NCI-H1436 treated with DMSO at 0.1 percent for 48 hours (cell line): ENCODE measurements around the gene SUSD2.
"Not testable (repeated sequence)": the region's sequence is repeated elsewhere in the genome, so short reads cannot be mapped to it uniquely, and the experiment has no call there.

Source experiments
- DNase-seq: peaks from one replicate; lab custom pipeline; 2025; lab: John Stamatoyannopoulos, UW

Gene SUSD2, protein sequence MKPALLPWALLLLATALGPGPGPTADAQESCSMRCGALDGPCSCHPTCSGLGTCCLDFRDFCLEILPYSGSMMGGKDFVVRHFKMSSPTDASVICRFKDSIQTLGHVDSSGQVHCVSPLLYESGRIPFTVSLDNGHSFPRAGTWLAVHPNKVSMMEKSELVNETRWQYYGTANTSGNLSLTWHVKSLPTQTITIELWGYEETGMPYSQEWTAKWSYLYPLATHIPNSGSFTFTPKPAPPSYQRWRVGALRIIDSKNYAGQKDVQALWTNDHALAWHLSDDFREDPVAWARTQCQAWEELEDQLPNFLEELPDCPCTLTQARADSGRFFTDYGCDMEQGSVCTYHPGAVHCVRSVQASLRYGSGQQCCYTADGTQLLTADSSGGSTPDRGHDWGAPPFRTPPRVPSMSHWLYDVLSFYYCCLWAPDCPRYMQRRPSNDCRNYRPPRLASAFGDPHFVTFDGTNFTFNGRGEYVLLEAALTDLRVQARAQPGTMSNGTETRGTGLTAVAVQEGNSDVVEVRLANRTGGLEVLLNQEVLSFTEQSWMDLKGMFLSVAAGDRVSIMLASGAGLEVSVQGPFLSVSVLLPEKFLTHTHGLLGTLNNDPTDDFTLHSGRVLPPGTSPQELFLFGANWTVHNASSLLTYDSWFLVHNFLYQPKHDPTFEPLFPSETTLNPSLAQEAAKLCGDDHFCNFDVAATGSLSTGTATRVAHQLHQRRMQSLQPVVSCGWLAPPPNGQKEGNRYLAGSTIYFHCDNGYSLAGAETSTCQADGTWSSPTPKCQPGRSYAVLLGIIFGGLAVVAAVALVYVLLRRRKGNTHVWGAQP

DNA sequence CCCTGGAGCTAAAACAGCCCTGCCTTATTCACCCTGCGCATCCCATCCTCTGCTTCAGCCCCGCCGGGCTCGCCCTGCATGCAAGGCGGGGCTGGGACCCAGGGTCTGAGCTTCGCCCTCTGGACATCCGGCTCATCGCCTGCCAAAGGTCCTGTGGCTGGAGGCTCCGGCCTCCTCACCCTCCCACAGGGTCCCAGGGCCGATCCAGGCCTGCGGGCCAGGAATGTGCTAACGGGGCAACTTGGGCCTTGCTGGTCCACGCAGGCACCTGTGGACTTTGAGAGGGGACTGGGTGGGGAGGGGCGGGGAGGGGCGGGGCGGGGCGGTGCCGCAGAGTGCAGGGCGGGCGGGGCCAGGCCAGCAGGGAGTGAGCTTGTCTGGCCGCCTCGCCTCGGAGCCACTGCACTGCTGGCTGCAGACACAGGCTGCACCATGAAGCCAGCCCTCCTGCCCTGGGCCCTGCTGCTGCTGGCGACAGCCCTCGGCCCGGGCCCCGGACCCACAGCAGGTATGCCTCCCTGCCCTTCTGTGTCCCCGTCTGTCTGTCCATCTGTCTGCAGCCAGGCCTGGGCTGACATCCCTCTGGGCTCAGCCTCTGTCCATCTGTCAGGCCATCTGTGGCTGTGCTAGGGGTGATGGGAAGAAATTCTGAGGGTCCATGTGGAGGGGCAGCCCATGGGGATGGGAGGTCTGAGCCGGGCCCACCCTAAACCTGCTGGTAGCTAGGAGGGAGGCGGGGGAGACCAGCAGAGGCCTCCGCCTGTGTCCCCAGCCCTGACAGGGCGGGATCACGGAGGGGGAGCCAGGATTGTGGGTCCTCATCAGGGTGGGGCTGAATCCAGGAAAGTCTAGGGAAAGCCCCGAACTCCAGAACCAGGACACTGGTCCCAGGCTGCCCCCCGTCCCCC lies at the start of gene SUSD2:
Gene SUSD2, plus strand, starts transcription at position 400 of the 908 bp plus-strand sequence. Its CDS starts 33 bp downstream, at position 433.
- no peak for DNase-seq

DNA sequence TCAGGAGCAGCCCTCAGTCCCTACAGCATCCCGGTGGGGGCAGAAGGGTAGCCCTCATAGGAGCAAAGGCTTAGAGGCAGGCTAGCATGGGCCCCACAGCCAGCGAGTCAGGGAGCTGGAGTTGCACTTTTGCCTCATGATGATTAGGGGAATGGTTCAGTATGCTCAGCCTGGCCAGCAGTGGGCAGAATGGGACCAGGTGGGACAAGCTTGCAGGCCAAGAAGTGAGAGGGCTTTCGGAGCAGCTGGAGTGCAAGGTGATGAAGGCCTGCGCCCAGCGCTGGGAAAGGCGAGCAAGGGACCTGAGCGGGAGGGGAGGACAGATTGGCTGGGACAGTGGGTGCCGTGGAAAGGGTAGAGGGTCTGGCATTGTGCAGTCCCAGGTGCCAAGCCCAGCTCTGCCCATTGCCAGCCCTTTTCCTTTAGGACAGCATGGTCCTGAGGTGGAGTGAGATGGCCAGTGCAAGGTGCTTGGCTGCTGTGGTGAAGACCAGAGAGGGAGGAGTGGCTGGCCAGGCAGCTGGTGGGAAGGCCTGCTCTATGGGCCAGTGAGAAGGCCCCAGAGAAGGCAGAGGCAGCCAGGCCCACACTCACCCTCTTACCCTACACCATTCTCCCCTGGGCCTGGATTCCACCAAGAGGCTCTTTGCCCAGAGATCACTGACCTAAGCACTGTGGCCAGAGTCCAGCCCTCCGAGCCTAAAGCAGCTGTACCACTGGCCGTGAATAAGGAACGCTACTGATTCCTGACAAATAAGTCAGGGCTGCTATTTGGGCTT lies 47.9 kb upstream of the SUSD2 start:
- DNase-seq: no peak

DNA sequence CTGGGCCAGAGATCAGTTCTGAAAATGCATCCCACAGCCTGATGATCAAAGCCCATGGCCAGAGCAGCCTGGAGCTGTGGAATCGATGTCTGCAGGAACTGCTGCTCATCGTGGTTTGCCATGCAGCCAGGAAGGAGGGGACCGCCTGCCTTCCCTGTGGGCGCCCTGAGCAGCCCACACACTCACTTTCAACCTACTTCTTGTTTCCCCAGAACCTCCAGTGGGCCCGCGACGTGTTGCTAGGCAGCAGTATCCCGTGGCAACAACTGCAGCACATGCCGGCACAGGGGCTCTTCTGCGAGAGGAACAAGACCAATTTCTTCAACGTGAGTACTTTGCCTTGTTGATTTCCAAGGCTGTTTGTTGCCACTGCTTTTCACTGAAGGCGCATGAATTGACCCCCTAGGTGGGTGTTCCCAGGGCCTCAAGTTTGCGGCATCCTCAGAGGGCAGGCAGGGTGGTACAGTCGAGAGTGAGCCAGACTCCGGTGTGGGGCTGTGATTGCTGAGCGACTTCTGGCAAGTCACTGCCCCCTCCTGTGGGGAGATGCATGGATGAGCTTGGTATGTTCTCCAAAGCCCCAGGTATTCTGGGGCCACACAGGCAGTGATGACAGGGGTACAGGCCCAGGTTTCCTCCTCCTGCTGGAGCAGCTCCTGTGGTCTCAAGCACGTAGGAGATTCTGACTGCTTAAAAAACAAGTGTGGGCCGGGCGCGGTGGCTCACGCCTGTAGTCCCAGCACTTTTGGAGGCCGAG lies 47.0 kb upstream of the SUSD2 start:
- no peak for DNase-seq

DNA sequence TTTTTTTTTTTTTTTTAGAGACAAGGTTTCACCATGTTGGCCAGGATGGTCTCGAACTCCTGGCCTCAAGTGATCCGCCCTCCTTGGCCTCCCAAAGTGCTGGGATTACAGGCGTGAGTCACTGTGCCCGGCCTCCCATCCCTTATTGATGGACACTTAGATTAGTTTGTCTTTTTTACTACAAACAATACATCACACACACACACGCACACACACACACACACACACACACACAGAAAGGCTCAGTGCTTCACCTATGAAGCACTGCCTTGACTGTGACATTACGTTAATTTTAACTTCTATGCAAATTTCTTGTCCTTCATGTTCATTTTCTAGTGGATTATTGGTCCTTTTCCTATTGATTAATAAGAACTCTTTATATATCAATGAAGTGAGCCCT lies 44.8 kb upstream of the SUSD2 start:
- not testable (repeated sequence) for DNase-seq

DNA sequence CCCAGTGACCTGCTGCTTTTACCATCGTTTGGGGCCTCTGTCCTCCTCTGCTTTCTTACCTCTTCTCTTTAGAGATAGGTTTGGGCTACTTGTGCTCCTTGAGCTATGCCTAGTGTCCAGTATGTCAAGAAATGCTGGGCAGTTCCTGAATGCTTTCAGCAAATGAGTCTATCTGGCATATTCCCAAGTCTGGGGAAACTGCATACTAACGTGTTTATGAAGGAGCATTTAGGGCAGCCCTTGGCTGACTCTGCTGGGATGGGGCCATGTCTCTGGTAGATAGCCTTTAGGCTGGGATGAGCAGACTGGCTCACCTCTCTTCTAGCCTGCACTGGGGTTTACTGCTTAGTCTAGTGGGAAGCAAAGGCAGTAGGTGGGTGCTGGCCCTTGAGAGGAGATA lies 43.7 kb upstream of the SUSD2 start:
- DNase-seq: no peak

DNA sequence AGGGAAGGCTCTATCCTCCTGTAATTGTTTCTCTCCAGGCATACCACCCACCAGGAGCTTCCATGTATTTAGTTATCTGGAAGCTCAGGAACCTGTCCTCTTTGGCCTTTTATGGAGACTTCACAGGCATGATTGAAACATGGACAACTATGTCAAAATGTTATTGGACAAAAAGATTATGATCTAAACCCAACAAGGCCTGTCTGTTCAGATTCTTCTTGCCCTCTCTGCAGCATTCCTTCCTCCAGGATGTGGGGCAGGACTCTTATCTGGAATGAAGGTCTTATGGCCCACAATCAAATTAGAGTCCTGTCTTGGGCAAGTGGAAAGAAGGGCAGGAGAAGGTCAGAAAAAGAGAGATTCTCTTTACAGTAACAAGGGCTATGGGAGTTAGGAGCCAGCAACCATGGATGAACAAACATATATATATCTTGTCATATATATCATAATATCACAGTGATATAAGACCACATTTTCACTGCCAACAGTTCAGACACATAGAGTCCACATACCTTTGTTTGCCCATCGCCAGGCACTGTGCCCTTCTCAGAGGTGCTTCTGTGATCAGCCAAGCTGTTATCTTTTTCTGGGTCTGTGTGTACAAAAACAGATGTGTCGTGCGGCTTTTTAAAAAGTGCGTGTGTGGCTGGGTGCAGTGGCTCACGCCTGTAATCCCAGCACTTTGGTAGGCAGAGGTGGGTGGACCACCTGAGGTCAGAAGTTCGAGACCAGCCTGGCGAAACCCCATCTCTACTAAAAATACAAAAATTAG lies 42.5 kb upstream of the SUSD2 start:
- no peak for DNase-seq

DNA sequence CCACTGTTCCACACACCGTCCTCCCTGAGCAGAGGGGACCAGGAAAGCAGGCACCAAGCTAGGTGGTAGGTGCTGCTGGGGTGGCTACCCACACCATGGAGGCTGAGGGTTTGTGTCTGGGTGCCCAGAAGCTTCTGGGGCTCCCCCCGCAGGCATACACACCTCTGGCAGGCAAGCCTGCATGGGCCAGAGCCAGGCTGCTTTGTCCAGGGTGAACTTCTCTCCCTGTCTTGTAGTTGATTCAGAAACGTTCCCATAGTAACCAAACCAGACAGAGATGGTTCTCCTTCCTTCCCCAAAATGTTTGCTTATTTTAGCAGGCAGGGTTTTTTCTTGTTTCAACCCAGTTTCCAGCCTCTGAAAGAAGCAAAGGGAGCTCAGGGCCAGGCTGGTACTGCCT lies 40.9 kb upstream of the SUSD2 start:
- no peak for DNase-seq

DNA sequence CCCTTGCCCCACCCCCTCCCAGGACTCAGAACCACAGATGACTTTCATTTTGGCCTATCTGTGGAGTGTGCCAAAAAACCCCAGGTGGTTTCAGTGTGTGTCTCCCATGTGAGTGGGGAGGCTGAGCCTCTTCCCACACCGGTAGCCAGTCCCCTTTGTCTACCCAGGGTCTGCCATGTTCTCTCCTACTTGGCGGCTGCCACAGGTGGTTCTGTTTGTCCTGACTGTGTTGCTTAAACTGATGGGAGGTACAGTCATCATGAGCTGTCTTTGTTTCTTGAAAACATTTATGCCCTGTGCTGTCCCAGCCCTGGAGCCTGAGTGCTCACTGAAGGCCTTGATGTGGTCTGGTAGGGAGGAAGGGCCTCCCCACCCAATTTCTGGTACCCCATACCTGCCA lies 39.7 kb upstream of the SUSD2 start:
- no peak for DNase-seq

DNA sequence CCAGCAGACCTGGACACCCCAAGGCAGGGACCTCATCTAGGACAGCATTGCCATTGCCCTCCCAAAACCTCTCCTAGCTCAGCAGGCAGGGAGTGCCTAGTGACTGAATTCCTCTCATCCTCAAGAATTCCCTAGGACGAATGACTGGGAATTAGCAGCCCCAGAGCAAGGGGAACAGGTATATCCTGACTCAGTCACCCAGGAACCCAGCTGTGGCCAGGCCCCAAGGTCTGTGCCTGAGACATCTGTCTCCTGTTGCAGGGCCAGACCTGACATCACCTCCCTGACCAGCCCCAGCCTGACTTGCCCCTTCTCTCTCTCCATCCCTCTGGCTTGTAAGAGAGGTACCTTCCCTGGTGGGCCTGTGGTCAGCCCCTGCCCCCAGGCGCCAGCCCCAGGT lies 39.0 kb upstream of the SUSD2 start:
- no peak for DNase-seq

DNA sequence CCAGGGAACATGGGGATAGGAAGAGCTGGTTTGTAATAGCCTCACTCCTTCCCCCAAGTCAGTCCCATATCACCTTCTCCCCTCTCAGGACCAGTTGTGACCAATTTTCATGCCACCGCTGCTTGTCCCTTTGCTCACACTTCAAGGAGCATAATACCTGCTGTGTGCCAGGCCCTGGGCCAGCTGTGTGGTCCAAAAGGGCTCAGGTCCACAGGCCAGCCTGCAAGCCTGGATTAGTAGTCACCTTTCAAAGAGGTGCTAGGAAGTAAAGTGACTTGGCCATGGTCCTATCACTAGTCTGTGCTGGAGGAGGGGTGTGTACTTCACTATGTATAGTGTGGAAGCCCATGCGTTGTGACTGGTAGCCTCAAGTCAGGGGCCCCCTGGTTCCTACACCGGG lies 38.5 kb upstream of the SUSD2 start:
- no peak for DNase-seq

DNA sequence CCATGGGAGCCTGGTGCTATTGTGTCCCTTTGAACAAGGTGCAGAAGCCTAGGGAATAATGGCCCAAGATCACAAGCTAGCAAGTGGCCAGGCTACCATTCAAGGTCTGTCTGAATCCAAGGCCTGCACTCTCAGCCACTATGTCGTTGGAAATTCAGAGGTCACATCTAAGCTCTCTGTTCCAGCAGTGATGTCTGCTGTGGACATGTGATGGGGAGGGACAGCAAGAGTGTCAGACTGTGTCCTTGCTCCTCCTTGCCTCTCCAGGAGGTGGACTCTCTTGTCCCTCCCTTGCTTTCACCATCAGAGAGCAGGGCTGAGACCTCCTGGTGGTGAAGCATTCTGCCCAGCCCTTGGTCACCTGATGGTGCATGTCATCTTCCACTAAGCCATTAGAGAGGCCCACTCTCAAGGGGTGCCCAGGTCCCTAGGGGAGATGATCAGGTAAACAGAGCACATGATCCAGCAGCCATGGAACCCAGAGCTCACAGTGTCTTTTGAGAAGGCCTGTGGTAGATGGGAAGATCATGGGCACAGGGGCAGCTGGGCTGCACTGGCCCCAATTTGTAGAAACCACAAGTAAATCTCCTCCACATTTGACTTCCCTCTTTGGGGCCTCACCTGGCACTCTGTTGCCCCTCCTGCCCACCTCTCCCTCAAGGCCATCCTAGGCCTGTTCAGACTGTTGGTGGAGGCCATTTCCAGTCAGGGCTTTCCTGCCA lies 37.1 kb upstream of the SUSD2 start:
- DNase-seq: no peak

DNA sequence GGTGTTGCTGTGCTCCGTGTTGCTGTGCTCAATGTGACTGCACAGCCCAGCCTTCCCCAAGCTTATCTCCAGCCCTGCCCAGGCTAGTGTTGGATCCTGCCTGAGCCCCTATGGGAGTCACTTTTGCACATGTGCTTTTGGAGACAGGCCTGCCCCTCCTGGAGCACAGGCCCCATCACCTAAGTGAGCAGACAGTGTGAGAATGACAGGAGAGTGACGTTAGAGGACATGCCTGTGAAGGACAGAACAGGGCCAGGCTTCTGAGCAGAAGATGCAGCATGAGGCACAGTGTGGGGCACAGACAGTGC lies 36.6 kb upstream of the SUSD2 start:
- DNase-seq: no peak

DNA sequence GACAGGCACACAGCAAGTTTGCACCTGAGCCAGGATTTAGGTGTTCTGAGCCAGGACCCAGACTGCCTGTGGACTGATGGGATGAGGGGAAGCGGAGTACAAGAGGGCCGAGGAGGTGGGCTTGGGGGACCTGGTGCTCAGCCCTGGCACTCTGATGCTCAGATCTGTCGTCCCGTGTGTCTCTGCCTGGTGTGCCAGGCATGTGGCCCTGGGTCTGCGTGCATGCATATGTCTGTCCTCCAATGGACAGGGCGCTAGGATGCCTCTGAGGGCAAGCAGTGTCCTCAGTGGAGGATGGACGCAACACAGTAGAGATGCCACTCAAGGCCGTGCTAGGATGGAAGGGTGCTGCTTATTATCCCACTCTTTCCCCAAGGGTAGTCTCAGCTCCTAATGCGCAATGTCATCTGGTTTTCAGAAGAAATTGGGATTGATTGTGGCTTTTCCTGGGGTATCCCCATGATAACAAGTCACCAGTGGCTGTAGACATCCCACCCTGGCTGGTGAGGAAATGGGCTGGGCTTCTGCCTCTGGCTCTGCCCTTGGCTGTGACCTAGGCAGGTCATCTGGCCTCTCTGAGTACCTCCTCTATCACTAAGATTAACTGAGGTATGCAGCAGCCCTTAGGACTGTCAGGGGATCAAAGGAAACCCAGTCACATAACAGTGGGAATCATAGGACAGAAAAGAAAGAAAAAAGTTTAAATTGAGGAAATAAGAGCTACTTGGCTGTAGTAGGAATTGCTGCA lies 35.7 kb upstream of the SUSD2 start:
- DNase-seq: no peak

DNA sequence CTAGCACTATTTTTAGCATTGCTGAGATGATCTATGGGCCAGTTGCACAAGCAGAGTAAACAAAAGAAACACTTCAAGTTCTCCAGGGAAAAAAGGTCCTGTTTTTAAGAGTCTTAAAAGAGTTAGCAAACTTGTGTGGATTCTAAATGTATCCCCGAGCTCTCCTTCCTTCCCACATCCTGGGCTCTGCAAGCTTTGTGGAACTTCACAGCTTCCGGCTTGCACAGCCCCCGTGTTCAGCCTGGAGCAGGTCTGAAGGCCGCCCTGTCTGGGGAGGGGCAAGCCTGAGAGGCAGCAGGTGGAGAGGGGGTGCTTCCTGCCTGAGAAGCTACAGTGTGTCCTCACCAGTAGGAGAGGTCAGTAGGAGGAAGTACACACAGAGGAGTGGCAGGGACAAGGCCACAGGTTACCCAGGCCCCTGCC lies 35.1 kb upstream of the SUSD2 start:
- DNase-seq: no peak

DNA sequence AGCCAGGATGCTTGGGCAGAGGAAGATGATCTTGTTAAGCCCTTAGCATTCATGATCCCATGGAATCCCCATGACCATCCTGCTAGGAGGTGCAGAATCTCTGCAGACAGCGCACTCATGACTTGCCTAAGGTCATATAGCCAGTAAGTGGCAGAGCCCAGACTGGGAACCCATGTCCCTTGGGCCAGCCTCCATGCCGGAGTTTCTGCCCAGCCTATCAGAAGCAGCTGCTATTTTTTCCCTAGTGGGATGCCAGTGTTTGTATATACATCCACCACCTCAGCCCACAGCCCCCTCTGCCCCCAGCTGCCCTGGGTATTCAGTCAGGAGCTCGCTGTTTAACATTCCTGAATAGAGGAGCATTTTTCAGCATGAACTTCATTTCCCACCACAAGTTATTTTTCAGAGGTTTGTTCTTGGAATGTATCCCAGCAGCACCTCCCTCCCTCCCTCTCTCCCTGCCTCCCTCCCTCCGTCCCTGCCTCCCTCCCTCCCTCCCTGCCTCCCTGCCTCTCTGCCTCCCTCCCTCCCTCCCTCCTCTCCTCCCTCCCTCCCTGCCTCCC lies 34.4 kb upstream of the SUSD2 start:
- no peak for DNase-seq

DNA sequence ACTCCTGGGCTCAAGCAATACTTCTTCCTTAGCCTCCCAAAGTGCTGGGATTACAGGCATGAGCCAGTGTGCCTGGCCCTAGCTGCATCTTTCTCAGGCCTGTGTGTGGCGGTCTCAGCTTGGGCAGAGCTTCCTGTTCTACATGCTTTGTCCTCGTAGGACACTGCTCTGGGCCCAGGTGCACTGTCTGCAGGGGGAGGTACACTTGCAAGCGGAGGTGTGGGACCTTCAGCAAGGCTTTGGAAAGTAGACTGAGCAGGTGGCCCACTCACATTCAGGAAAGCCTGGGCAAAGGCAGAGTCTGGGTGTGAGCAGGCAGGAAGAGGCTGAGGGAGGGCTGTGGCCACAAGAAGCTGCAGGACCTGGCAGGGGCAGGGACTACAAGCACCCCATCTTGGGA lies 33.6 kb upstream of the SUSD2 start:
- DNase-seq: no peak

DNA sequence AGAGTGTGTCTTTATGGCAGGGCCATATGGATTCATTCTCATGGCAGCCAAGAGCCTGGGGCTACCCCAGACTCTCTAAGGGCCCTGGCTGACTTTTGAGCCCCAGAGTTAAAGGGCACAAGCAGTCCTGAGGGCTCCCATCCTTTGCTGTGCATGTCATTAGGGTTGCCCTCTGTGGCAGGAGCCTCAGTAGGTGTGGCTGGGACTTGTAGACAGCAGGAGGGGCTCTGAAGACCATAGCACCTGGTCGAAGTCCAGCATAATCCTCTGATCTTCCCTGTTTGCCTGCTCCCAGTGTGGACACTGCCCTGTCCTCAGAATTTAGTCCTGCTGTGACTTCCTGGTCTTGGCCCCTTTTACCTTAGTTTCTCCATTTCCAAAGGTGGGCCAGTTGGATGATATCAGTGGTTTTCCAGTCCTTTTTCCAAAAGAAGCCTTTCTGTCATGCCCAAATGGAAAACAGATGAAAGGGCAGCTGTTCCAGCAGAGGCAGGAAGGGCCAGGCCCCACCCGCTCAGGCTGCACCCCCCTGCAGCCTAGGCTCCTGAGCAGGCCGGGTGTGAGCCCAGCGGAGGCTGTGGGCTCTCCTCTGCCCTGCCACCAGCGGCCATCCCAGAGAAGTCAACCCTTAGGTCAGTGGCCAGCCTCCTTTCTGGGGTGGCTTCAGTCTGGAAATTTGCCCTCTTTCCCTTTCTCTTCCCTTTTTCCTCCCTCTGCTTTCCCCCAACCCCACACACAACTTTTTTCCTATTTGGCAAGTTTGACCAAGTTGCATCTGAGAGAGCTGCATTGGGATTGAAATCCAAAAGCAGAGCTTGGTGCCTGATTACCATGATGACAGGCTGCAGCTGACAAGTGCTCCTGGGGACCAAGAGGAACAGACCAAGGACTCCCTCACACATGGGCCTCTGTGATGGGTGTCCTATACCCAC lies 32.8 kb upstream of the SUSD2 start:
- DNase-seq: no peak
